Measurements from ENCODE around the gene MCRIP1. TPM values are rescaled to one million over a fixed set of nuclear protein-coding genes. Genes with fewer than 3 reads are reported as not detected.

MCRIP1 gene
- total and polyA plus RNA-seq, 10 of the 15 experiments (the other 5 are each of a cell fraction or from before 2014, with no cell fraction given): 0.31 to 54.4 (median 30.8) TPM

DNA sequence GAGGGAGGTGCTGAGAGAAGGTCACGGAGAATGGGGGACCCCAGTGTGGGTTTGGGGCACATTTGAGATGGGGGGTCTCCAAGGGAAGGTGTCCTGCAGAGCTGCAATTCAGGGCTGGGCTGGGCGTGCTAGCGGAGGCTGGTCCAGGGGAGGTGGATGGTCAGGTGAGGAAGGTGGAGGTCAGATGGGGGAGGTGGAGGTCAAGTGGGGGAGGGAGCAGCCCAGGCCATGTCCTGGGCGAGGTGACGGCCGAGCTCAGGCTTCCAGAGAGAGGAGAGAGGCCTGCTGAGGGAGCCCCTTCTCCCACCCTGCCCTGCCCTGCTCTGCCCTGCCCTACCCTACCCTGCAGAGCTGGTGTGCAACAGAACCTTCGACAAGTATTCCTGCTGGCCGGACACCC, 22.6 kb downstream of the MCRIP1 start:
- in situ Hi-C loops (cut with MboI): no loop called here
- intact Hi-C loops (cut with micrococcal nuclease; ENCODE audit: unreplicated experiment): no loop called here

DNA sequence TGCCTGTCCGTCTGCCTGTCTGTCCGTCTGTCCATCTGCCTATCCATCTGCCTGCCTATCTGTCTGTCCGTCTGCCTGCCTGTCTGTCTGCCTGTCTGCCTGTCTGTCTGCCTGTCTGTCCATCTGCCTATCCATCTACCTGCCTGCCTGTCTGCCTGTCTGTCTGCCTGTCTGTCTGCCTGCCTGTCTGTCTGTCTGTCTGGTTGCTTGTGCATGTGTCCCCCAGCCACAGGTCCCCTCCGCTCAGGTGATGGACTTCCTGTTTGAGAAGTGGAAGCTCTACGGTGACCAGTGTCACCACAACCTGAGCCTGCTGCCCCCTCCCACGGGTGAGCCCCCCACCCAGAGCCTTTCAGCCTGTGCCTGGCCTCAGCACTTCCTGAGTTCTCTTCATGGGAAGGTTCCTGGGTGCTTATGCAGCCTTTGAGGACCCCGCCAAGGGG, 23.5 kb downstream of the MCRIP1 start:
- no peak for ATAC-seq
- no TSS peak for BruUV-seq (replicated peaks)
- SMC1A ChIA-PET (ENCODE audit: uncharacterized antibody, unreplicated experiment): no interaction called here
- POLR2A ChIA-PET: no interaction called here
- Histone ChIP-seq H3K79me2 (ENCODE audit: control insufficient read depth, insufficient read depth, low read length) (no peaks in the 10 kb centered on the region), H3K9me3 (replicated peaks; ENCODE audit: control insufficient read depth, insufficient read depth, low read length) (no peaks in the 10 kb centered on the region), H3K9ac (ENCODE audit: control insufficient read depth, insufficient read depth, low read length) (no peak overlapping the region), H4K20me1 (ENCODE audit: control insufficient read depth, insufficient read depth) (no peaks in the 10 kb centered on the region), H3K4me2 (ENCODE audit: control insufficient read depth, insufficient read depth) (no peak overlapping the region), H3K27me3 (replicated peaks in 1 of 2; ENCODE audit: control insufficient read depth in 2 of 2, insufficient read depth in 2 of 2, low read length in 1 of 2) (no peaks in the 10 kb centered on the region), H3K27ac (ENCODE audit: control insufficient read depth, insufficient read depth) (no peak overlapping the region), H2AFZ (ENCODE audit: control insufficient read depth, low read depth, low read length) (no peak overlapping the region), H3K4me3 (no peak overlapping the region), H3K4me1 (ENCODE audit: control insufficient read depth, insufficient read depth, low read length) (no peaks in the 10 kb centered on the region), H3K36me3 (ENCODE audit: control insufficient read depth in 2 of 2, insufficient read depth in 2 of 2, low read length in 1 of 2) (no peaks in the 10 kb centered on the region)
- CTCF ChIA-PET: no interaction called here
- FAIRE-seq: no peak
- no peak for DNase-seq (ENCODE audit: low read depth, low spot score)
- 4% methylated on average over 7 of the region's 7 CpGs for WGBS (ENCODE audit: insufficient coverage, insufficient replicate concordance, low lambda C conversion rate, missing lambda C conversion rate)
- TF ChIP-seq MYB (IDR thresholded peaks at IDR 0.05; ENCODE audit: borderline replicate concordance, low read depth, low read length) (no peak), RBBP5 (conservative IDR thresholded peaks at IDR 0.05) (no peak), BHLHE40 (IDR thresholded peaks at IDR 0.05; ENCODE audit: borderline replicate concordance in 1 of 2, low read depth in 2 of 2, low read length in 1 of 2) (no peak)
- TF ChIP-seq, protein P1, sequence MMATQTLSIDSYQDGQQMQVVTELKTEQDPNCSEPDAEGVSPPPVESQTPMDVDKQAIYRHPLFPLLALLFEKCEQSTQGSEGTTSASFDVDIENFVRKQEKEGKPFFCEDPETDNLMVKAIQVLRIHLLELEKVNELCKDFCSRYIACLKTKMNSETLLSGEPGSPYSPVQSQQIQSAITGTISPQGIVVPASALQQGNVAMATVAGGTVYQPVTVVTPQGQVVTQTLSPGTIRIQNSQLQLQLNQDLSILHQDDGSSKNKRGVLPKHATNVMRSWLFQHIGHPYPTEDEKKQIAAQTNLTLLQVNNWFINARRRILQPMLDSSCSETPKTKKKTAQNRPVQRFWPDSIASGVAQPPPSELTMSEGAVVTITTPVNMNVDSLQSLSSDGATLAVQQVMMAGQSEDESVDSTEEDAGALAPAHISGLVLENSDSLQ (IDR thresholded peaks at IDR 0.05): no peak
- intact Hi-C loops (cut with micrococcal nuclease; ENCODE audit: unreplicated experiment) (no loop called here), in situ Hi-C loops (cut with MboI) (no loop called here)
- RAD21 ChIA-PET (ENCODE audit: unreplicated experiment): no interaction called here

More for the DNA sequence above, 22.6 kb downstream of the MCRIP1 start:
- POLR2A ChIA-PET: no interaction called here
- BruUV-seq (replicated peaks): no TSS peak
- Histone ChIP-seq H3K9ac (ENCODE audit: control insufficient read depth, insufficient read depth, low read length) (no peak overlapping the region), H3K4me3 (no peak overlapping the region), H3K4me2 (ENCODE audit: control insufficient read depth, insufficient read depth) (no peak overlapping the region), H3K79me2 (ENCODE audit: control insufficient read depth, insufficient read depth, low read length) (no peaks in the 10 kb centered on the region), H2AFZ (ENCODE audit: control insufficient read depth, low read depth, low read length) (no peak overlapping the region), H3K36me3 (ENCODE audit: control insufficient read depth in 2 of 2, insufficient read depth in 2 of 2, low read length in 1 of 2) (no peaks in the 10 kb centered on the region), H3K27me3 (replicated peaks in 1 of 2; ENCODE audit: control insufficient read depth in 2 of 2, insufficient read depth in 2 of 2, low read length in 1 of 2) (no peaks in the 10 kb centered on the region), H3K9me3 (replicated peaks; ENCODE audit: control insufficient read depth, insufficient read depth, low read length) (no peaks in the 10 kb centered on the region), H3K4me1 (ENCODE audit: control insufficient read depth, insufficient read depth, low read length) (no peaks in the 10 kb centered on the region), H3K27ac (ENCODE audit: control insufficient read depth, insufficient read depth) (no peak overlapping the region), H4K20me1 (ENCODE audit: control insufficient read depth, insufficient read depth) (no peaks in the 10 kb centered on the region)
- DNase-seq (ENCODE audit: low read depth, low spot score) (no peak), ATAC-seq (no peak), FAIRE-seq (no peak)
- SMC1A ChIA-PET (ENCODE audit: uncharacterized antibody, unreplicated experiment): no interaction called here
- CTCF ChIA-PET: no interaction called here
- RAD21 ChIA-PET (ENCODE audit: unreplicated experiment): interaction anchor here (0.6 kb wide), 1 partner anchor 10 kb away, joined by 4 read pairs; no protein-coding TSS in a partner anchor
- 51% methylated on average over 4 of the region's 8 CpGs for WGBS (ENCODE audit: insufficient coverage, insufficient replicate concordance, low lambda C conversion rate, missing lambda C conversion rate)
- no peak for TF ChIP-seq ESRRA (IDR thresholded peaks at IDR 0.05; ENCODE audit: low read length)
